Liver (tissue), 9 donors: ENCODE data around the gene PNPLA6. TPM values are rescaled to one million over a fixed set of nuclear protein-coding genes. Genes with fewer than 3 reads are reported as not detected.
A peak's percentile ranks its signal among the peaks of the same experiment; 100 is the strongest.

ENCODE experiments used
- DNase-seq: peaks from one replicate; pipeline ENCODE4 v3.0.0-alpha.2; 2017; ENCODE audit warnings: low spot score
- H3K27ac ChIP-seq, 2 donors: one replicate each; pipeline ENCODE4 v1.7.0; 2013; ENCODE audit warnings: inconsistent platforms in 2 of 2, low read length in 2 of 2, control low read depth in 1 of 2, low read depth in 1 of 2, mild to moderate bottlenecking in 1 of 2
- H3K27me3 ChIP-seq, 4 donors: one replicate each; pipeline versions ENCODE4 v1.6.1 to v1.7.0; 2013; ENCODE audit warnings: low read length in 3 of 4, inconsistent platforms in 1 of 4, mild to moderate bottlenecking in 1 of 4, moderate library complexity in 1 of 4; ENCODE audit not compliant: control insufficient read depth in 4 of 4, insufficient read depth in 4 of 4
- H3K36me3 ChIP-seq, 4 donors: one replicate each; pipeline versions ENCODE4 v1.6.1 to v1.7.0; 2013; ENCODE audit warnings: low read length in 3 of 4, mild to moderate bottlenecking in 3 of 4, low read depth in 1 of 4, moderate library complexity in 1 of 4; ENCODE audit not compliant: control insufficient read depth in 4 of 4, insufficient read depth in 3 of 4
- H3K4me1 ChIP-seq, 4 donors: one replicate each; pipeline versions ENCODE4 v1.6.1 to v1.7.0; 2013; ENCODE audit warnings: low read length in 3 of 4, mild to moderate bottlenecking in 3 of 4, moderate library complexity in 1 of 4; ENCODE audit not compliant: control insufficient read depth in 4 of 4, insufficient read depth in 4 of 4
- H3K4me3 ChIP-seq, 3 donors: one replicate each; pipeline versions ENCODE4 v1.6.1 to v1.7.0; 2013; ENCODE audit warnings: low read length in 3 of 3, control low read depth in 1 of 3, low read depth in 1 of 3, mild to moderate bottlenecking in 1 of 3
- H3K9ac ChIP-seq, 2 donors: one replicate each; pipeline ENCODE4 v1.7.0; 2013; ENCODE audit warnings: low read length in 2 of 2, mild to moderate bottlenecking in 2 of 2, moderate library complexity in 2 of 2, control low read depth in 1 of 2, low read depth in 1 of 2
- H3K9me3 ChIP-seq, 4 donors: one replicate each; pipeline versions ENCODE4 v1.6.1 to v1.7.0; 2013; ENCODE audit warnings: low read length in 3 of 4; ENCODE audit not compliant: control insufficient read depth in 4 of 4
- EGR1 ChIP-seq, 2 donors: IDR thresholded peaks; 2 replicates each; pipeline ENCODE4 v1.6.1; 2016 to 2018; ENCODE audit warnings: antibody characterized with exemption in 2 of 2, low read depth in 2 of 2
- FOXA1 ChIP-seq: IDR thresholded peaks from 2 replicates; pipeline ENCODE4 v1.6.1; 2016; ENCODE audit warnings: antibody characterized with exemption
- FOXA2 ChIP-seq: IDR thresholded peaks from 2 replicates; pipeline ENCODE4 v1.6.1; 2016; ENCODE audit warnings: antibody characterized with exemption
- GABPA ChIP-seq, 2 donors: IDR thresholded peaks in 1 of 2; conservative IDR thresholded peaks in 1 of 2; 2 replicates each; pipeline ENCODE4 v1.6.1; 2016; ENCODE audit warnings: antibody characterized with exemption in 2 of 2, mild to moderate bottlenecking in 1 of 2, moderate library complexity in 1 of 2
- HNF4A ChIP-seq, 2 donors: conservative IDR thresholded peaks; 2 replicates each; pipeline ENCODE4 v1.6.1; 2016; ENCODE audit warnings: antibody characterized with exemption in 2 of 2, mild to moderate bottlenecking in 2 of 2
- HNF4G ChIP-seq: IDR thresholded peaks from 2 replicates; pipeline ENCODE4 v1.6.1; 2016; ENCODE audit warnings: antibody characterized with exemption
- JUND ChIP-seq, 2 donors: IDR thresholded peaks; 2 replicates each; pipeline ENCODE4 v1.6.1; 2016; ENCODE audit warnings: antibody characterized with exemption in 2 of 2
- NR2F2 ChIP-seq: IDR thresholded peaks from 2 replicates; pipeline ENCODE4 v1.6.1; 2016; ENCODE audit warnings: antibody characterized with exemption
- RAD21 ChIP-seq, 2 donors: IDR thresholded peaks; 2 replicates each; pipeline ENCODE4 v1.6.1; 2016; ENCODE audit warnings: antibody characterized with exemption in 2 of 2, mild to moderate bottlenecking in 2 of 2
- RXRA ChIP-seq, 2 donors: IDR thresholded peaks; 2 replicates each; pipeline ENCODE4 v1.6.1; 2017 to 2018; ENCODE audit warnings: antibody characterized with exemption in 2 of 2, mild to moderate bottlenecking in 1 of 2
- SP1 ChIP-seq: IDR thresholded peaks from 2 replicates; pipeline ENCODE4 v1.6.1; 2018; ENCODE audit warnings: antibody characterized with exemption, mild to moderate bottlenecking
- TAF1 ChIP-seq: conservative IDR thresholded peaks from 2 replicates; pipeline ENCODE4 v1.6.1; 2016; ENCODE audit warnings: antibody characterized with exemption, mild to moderate bottlenecking
- YY1 ChIP-seq: IDR thresholded peaks from 2 replicates; pipeline ENCODE4 v1.6.1; 2016; ENCODE audit warnings: antibody characterized with exemption, mild to moderate bottlenecking
- WGBS: extraction: QIAGEN DNeasy Blood & Tissue Kit; methylation state at CpG from one replicate; pipeline ENCODE4 v1.1.7; 2013; 5-methylcytosine and 5-hydroxymethylcytosine counted together
- polyA plus RNA-seq, 2 donors: library from polyadenylated mRNA; stranded (reverse) in 1 of 2; unstranded in 1 of 2; fragments of 200-250 nt in 1 of 2; fragments of >200 nt in 1 of 2; fragmentation: Nextera tagmentation in 1 of 2; extraction: Ambion mirVana in 1 of 2; gene quantifications; one replicate each; pipeline versions ENCODE4 v1.2.1 to v1.2.3, GENCODE V29; 2013 to 2015
- total RNA-seq, 2 donors: library from RNA; depleted of rRNA; stranded (reverse); fragments of >200 nt; gene quantifications; one replicate each; pipeline ENCODE4 v1.2.3, GENCODE V29; 2014
- TF ChIP-seq, protein P1 (sequence below): IDR thresholded peaks from 2 replicates; pipeline ENCODE4 v1.6.1; 2016; ENCODE audit warnings: antibody characterized with exemption, mild to moderate bottlenecking
- TF ChIP-seq, protein P2 (sequence below): IDR thresholded peaks from 2 replicates; pipeline ENCODE4 v1.6.1; 2016; ENCODE audit warnings: antibody characterized with exemption
- TF ChIP-seq, protein P3 (sequence below): IDR thresholded peaks from 2 replicates; pipeline ENCODE4 v1.6.1; 2016; ENCODE audit warnings: antibody characterized with exemption
- TF ChIP-seq, protein P4 (sequence below): IDR thresholded peaks from 2 replicates; pipeline ENCODE4 v1.6.1; 2016; ENCODE audit warnings: antibody characterized with exemption
- TF ChIP-seq, protein P5 (sequence below): fragments of 150-350 bp; IDR thresholded peaks from 2 replicates; pipeline ENCODE4 v1.5.1; 2017; ENCODE audit warnings: improper control_type of control experiment, low read depth, low read length; ENCODE audit not compliant: missing input control
- donor health status: healthy.
- donor health status: healthy.
- donor health status: healthy.
- donor health status: healthy.
- donor health status: healthy.

PNPLA6 gene
- total and polyA plus RNA-seq, 4 donors = 20.9 to 68.4 (median 28.0) TPM

DNA sequence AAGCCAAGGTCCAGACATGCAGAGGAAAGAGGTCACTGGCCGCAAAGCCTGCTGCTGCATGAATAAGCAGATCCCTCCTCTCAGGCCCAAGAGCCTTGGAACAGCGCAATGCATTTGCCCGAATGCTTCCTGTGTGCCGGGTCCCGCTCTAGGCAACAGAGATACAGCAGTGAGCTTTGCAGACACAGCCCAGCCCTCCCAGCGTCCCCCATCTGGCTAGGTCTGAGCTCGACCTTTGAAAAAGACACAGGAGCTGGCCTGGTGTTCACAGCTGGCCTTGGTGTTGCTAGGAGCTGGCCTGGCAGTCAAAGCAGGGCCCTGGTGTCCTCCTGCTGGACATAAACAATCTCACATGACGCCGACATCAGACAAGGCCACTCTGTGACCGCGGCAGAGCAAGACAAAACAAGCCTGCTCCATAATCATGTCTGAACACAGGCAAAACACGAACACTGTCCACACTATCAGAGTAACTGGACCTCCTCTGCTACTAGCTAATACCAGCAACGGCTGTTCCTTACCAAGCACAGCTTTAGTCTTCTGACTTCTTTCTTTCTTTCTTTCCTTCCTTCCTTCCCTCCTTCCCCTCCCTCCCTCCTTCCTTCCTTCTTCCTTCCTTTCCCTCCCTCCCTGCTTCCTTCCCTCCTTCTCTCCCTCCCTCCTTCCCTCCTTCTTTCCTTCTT lies 41.0 kb upstream of the PNPLA6 start:
- Histone ChIP-seq H3K9ac (peak overlapping the region in 1 of 2 donors; percentile 38), H3K4me3 (no peak overlapping the region), H3K27ac (peak overlapping the region; percentile 54 to 80), H3K36me3 (no peaks in the 10 kb centered on the region), H3K9me3 (no peaks in the 10 kb centered on the region), H3K27me3 (no peaks in the 10 kb centered on the region), H3K4me1 (peaks cover 0 to 12% (median 11%) of the 10 kb centered on the region in 4 donors)
- peak; percentile 52 for DNase-seq
- no peak for TF ChIP-seq EGR1 (IDR thresholded peaks at IDR 0.05; ENCODE audit: low read depth in 2 of 2)
- TF ChIP-seq GABPA (IDR thresholded peaks at IDR 0.05 in 1 of 2, conservative IDR thresholded peaks at IDR 0.05 in 1 of 2) = no peak
- TF ChIP-seq, protein P1, sequence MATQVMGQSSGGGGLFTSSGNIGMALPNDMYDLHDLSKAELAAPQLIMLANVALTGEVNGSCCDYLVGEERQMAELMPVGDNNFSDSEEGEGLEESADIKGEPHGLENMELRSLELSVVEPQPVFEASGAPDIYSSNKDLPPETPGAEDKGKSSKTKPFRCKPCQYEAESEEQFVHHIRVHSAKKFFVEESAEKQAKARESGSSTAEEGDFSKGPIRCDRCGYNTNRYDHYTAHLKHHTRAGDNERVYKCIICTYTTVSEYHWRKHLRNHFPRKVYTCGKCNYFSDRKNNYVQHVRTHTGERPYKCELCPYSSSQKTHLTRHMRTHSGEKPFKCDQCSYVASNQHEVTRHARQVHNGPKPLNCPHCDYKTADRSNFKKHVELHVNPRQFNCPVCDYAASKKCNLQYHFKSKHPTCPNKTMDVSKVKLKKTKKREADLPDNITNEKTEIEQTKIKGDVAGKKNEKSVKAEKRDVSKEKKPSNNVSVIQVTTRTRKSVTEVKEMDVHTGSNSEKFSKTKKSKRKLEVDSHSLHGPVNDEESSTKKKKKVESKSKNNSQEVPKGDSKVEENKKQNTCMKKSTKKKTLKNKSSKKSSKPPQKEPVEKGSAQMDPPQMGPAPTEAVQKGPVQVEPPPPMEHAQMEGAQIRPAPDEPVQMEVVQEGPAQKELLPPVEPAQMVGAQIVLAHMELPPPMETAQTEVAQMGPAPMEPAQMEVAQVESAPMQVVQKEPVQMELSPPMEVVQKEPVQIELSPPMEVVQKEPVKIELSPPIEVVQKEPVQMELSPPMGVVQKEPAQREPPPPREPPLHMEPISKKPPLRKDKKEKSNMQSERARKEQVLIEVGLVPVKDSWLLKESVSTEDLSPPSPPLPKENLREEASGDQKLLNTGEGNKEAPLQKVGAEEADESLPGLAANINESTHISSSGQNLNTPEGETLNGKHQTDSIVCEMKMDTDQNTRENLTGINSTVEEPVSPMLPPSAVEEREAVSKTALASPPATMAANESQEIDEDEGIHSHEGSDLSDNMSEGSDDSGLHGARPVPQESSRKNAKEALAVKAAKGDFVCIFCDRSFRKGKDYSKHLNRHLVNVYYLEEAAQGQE = no peak
- TF ChIP-seq HNF4A (conservative IDR thresholded peaks at IDR 0.05) = peak; percentile 58 to 61
- peak; percentile 44 to 73 for TF ChIP-seq RAD21 (IDR thresholded peaks at IDR 0.05)
- TF ChIP-seq, protein P2, sequence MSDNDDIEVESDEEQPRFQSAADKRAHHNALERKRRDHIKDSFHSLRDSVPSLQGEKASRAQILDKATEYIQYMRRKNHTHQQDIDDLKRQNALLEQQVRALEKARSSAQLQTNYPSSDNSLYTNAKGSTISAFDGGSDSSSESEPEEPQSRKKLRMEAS = peak; percentile 16
- TF ChIP-seq, protein P3, sequence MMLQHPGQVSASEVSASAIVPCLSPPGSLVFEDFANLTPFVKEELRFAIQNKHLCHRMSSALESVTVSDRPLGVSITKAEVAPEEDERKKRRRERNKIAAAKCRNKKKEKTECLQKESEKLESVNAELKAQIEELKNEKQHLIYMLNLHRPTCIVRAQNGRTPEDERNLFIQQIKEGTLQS = no peak
- peak; percentile 42 for TF ChIP-seq YY1
- TF ChIP-seq SP1 = peak; percentile 79
- TF ChIP-seq JUND (IDR thresholded peaks at IDR 0.05) = no peak
- peak; percentile 69 for TF ChIP-seq NR2F2
- no peak for TF ChIP-seq FOXA2
- TF ChIP-seq, protein P4, sequence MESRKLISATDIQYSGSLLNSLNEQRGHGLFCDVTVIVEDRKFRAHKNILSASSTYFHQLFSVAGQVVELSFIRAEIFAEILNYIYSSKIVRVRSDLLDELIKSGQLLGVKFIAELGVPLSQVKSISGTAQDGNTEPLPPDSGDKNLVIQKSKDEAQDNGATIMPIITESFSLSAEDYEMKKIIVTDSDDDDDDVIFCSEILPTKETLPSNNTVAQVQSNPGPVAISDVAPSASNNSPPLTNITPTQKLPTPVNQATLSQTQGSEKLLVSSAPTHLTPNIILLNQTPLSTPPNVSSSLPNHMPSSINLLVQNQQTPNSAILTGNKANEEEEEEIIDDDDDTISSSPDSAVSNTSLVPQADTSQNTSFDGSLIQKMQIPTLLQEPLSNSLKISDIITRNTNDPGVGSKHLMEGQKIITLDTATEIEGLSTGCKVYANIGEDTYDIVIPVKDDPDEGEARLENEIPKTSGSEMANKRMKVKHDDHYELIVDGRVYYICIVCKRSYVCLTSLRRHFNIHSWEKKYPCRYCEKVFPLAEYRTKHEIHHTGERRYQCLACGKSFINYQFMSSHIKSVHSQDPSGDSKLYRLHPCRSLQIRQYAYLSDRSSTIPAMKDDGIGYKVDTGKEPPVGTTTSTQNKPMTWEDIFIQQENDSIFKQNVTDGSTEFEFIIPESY = no peak
- peak; percentile 81 to 84 for TF ChIP-seq RXRA (IDR thresholded peaks at IDR 0.05)
- no peak for TF ChIP-seq TAF1
- no peak for TF ChIP-seq FOXA1
- TF ChIP-seq, protein P5, sequence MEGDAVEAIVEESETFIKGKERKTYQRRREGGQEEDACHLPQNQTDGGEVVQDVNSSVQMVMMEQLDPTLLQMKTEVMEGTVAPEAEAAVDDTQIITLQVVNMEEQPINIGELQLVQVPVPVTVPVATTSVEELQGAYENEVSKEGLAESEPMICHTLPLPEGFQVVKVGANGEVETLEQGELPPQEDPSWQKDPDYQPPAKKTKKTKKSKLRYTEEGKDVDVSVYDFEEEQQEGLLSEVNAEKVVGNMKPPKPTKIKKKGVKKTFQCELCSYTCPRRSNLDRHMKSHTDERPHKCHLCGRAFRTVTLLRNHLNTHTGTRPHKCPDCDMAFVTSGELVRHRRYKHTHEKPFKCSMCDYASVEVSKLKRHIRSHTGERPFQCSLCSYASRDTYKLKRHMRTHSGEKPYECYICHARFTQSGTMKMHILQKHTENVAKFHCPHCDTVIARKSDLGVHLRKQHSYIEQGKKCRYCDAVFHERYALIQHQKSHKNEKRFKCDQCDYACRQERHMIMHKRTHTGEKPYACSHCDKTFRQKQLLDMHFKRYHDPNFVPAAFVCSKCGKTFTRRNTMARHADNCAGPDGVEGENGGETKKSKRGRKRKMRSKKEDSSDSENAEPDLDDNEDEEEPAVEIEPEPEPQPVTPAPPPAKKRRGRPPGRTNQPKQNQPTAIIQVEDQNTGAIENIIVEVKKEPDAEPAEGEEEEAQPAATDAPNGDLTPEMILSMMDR = peak; percentile 34
- no peak for TF ChIP-seq HNF4G
- WGBS = 29% methylated on average over 13 of the region's 13 CpGs
